GM19351 (cell line): ENCODE results near the gene HACD3.
"Not testable (repeated sequence)": the region's sequence is repeated elsewhere in the genome, so short reads cannot be mapped to it uniquely, and the experiment has no call there.

Experiments used
- ATAC-seq: cut with Tn5 transposase; IDR thresholded peaks from one replicate; pipeline ENCODE4 v1.9.1; 2021; ENCODE audit warnings: mild to moderate bottlenecking, moderate library complexity; ENCODE audit not compliant: unreplicated experiment

Gene HACD3

GRCh38 chr15:65598468-65598867, 68.2 kb downstream of the HACD3 start:
- ATAC-seq: no peak

GRCh38 chr15:65599677-65600076, 69.4 kb downstream of the HACD3 start:
- ATAC-seq: no peak

- no peak for ATAC-seq
Observed at GRCh38 chr15:65603134-65603533, 72.9 kb downstream of the HACD3 start.

- no peak for ATAC-seq
Observed at GRCh38 chr15:65603559-65603958, 73.3 kb downstream of the HACD3 start.

- ATAC-seq: peak; percentile 94
Observed at GRCh38 chr15:65610871-65611718, 80.8 kb downstream of the HACD3 start, which contains the start of gene INTS14. TSS of gene INTS14 (minus strand) at chr15:65611131. CDS start at chr15:65607380, 3,751 bp downstream.

DNA sequence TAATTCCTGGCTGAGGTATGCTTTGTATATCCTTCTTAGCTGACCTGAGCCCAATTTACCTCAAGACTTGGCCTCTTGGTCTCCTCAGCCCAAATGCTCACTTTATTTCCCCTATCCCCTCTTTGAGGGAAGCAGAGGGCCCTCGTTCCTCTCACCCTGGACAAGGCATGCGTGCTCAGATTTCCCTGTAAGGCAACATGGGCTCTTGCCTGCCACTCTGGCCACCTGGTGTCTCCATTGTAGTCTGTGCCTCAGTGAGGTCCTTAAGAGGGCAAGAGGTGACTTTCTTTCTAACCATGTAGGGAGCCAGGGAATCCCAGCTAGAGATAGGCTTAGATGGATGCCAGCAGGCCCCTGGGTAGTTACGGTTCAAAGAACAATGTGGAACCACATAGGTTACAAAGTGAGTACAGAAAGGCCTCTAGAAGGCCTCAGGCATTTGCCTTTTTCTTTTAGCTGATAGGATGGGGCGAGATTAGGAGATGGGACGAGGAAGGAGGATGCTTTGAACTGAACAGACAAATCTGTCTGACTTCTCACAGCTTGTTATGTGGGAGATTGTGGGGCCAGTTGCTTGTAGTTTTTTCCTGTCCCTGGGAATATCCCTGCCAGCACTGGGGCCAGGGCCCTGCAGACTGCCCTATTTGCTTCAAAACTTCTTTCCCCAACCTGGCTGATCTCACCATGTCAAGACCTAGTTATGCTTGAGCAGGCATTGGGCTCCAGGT, 81.8 kb downstream of the HACD3 start:
- ATAC-seq: no peak

GRCh38 chr15:65612616-65612946, 82.3 kb downstream of the HACD3 start:
- ATAC-seq: no peak

- no peak for ATAC-seq
Observed at GRCh38 chr15:65612949-65613744, 82.9 kb downstream of the HACD3 start.

- ATAC-seq: not testable (repeated sequence)
Observed at GRCh38 chr15:65615887-65616286, 85.6 kb downstream of the HACD3 start.

GRCh38 chr15:65618560-65619109, 88.4 kb downstream of the HACD3 start:
- no peak for ATAC-seq

- ATAC-seq: no peak
Observed at GRCh38 chr15:65619626-65620290, 89.5 kb downstream of the HACD3 start.

GRCh38 chr15:65620833-65621232, 90.6 kb downstream of the HACD3 start:
- no peak for ATAC-seq

DNA sequence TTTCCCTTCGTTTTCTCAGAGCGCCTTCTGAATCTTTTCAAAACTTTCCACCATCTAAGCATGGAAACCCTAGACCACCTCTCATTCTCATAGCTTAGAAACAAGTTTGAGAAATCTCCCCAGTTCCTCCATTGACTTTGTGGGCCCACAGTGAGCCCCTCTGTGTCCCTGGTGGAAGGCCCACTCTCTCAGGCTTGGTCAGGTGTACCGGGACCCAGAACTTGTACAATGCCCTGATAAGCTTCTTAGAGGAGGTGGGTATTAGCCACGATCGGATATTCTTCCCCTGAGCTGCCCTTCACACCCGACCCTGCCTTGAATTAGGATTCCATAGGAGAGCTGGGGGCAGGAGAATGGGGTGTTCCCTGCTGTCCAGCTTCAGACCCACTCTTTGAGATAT, 91.4 kb downstream of the HACD3 start, which contains the start of gene SLC24A1:
SLC24A1 (plus strand) TSS at position 301 of the 400 bp plus-strand sequence. CDS start 2,143 bp downstream, outside the sequence.
- no peak for ATAC-seq

DNA sequence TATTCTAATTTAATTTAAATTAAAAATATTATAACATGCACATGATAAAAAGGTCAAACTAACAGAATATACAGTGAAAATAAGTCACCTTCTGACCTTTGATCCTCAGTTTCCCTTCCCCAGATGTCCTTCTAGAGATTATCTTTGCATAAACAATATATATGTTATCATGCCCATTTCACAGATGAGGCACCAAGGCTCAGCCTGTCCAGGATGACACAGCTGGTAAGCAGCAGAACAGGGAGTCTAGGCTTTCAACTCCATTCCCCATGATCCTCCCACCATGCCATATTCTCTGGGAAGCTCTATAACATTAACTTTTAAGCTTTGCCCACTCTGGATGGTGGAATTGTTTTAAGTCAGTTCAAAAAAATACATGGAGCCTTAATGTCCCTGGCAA, 92.8 kb downstream of the HACD3 start:
- no peak for ATAC-seq

DNA sequence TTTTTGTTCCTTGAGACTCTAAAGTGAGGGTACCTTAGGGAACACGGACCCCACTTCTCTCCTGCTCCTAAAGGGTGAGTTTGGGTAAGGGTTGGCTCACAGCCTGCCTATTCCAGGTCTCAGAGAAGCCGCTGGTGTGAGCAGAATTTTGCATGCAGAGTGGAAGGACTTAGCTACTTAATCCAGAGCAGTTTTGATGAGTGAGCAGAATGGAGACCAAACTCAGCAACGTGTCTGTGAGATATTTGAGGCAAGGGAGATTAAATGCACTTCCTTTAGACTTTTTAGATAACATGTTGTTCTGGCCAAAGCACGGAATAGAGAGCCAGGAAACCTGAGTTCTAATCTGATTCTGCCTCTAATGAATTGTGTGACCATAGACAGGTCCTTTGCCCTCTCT, 96.6 kb downstream of the HACD3 start:
- no peak for ATAC-seq
